HG03342 (cell line): ENCODE measurements around the gene SF1.

ENCODE experiments used
- ATAC-seq: cut with Tn5 transposase; IDR thresholded peaks from one replicate; pipeline ENCODE4 v1.9.1; 2021; ENCODE audit warnings: mild to moderate bottlenecking, moderate library complexity; ENCODE audit not compliant: unreplicated experiment

The SF1 gene

GRCh38 chr11:64762674-64763525 is 15.4 kb downstream of the SF1 start:
- no peak for ATAC-seq

GRCh38 chr11:64762277-64762673 is 16.1 kb downstream of the SF1 start:
- no peak for ATAC-seq

- ATAC-seq, result no peak
These were observed 17.5 kb downstream of the SF1 start for GRCh38 chr11:64760759-64761420.

GRCh38 chr11:64759722-64760719 is 18.3 kb downstream of the SF1 start, which contains the start of gene PYGM:
TSS of gene PYGM (minus strand) at chr11:64759974. CDS start at chr11:64759898, 76 bp downstream.
- ATAC-seq, result no peak

- no peak for ATAC-seq
These were observed 19.1 kb downstream of the SF1 start for GRCh38 chr11:64759131-64759721.

- ATAC-seq, result no peak
These were observed 19.8 kb downstream of the SF1 start for GRCh38 chr11:64758330-64759079.

- no peak for ATAC-seq
These were observed 20.6 kb downstream of the SF1 start for GRCh38 chr11:64757549-64758329.

- no peak for ATAC-seq
These were observed 22.5 kb downstream of the SF1 start for GRCh38 chr11:64755681-64756361.

- ATAC-seq, result no peak
These were observed 23.3 kb downstream of the SF1 start for GRCh38 chr11:64754919-64755662.

- no peak for ATAC-seq
These were observed 24.0 kb downstream of the SF1 start for GRCh38 chr11:64754124-64754918.

GRCh38 chr11:64753380-64754123 is 24.8 kb downstream of the SF1 start:
- ATAC-seq, result no peak

- ATAC-seq, result no peak
These were observed 25.3 kb downstream of the SF1 start for GRCh38 chr11:64753019-64753379.

GRCh38 chr11:64752175-64752970 is 26.0 kb downstream of the SF1 start:
- ATAC-seq, result no peak

GRCh38 chr11:64751580-64751979 is 26.8 kb downstream of the SF1 start:
- no peak for ATAC-seq

- ATAC-seq, result no peak
These were observed 27.2 kb downstream of the SF1 start for GRCh38 chr11:64751136-64751535.
